Stomach smooth muscle (tissue), 2 donors: ENCODE results near the gene MSH5.

Experiments
- H3K27ac ChIP-seq: one replicate; pipeline ENCODE4 v1.7.0; 2013; ENCODE audit warnings: mild to moderate bottlenecking, low read length, inconsistent platforms
- H3K27me3 ChIP-seq, 2 donors: one replicate each; pipeline ENCODE4 v1.7.0; 2013; ENCODE audit warnings: low read length in 2 of 2; ENCODE audit not compliant: insufficient read depth in 2 of 2, control insufficient read depth in 1 of 2
- H3K36me3 ChIP-seq, 2 donors: one replicate each; pipeline ENCODE4 v1.7.0; 2013; ENCODE audit warnings: low read length in 2 of 2; ENCODE audit not compliant: control insufficient read depth in 2 of 2, insufficient read depth in 2 of 2
- H3K4me1 ChIP-seq: one replicate; pipeline ENCODE4 v1.7.0; 2013; ENCODE audit warnings: low read length; ENCODE audit not compliant: control insufficient read depth, insufficient read depth
- H3K4me3 ChIP-seq, 2 donors: one replicate each; pipeline ENCODE4 v1.7.0; 2013; ENCODE audit warnings: low read length in 2 of 2
- H3K9ac ChIP-seq, 2 donors: one replicate each; pipeline ENCODE4 v1.7.0; 2013; ENCODE audit warnings: low read length in 2 of 2, mild to moderate bottlenecking in 1 of 2
- H3K9me3 ChIP-seq, 2 donors: one replicate each; pipeline ENCODE4 v1.7.0; 2013; ENCODE audit warnings: low read length in 2 of 2; ENCODE audit not compliant: control insufficient read depth in 2 of 2
- donor health status: healthy.
- donor health status: Pancreatic carcinoma.

MSH5 gene

DNA sequence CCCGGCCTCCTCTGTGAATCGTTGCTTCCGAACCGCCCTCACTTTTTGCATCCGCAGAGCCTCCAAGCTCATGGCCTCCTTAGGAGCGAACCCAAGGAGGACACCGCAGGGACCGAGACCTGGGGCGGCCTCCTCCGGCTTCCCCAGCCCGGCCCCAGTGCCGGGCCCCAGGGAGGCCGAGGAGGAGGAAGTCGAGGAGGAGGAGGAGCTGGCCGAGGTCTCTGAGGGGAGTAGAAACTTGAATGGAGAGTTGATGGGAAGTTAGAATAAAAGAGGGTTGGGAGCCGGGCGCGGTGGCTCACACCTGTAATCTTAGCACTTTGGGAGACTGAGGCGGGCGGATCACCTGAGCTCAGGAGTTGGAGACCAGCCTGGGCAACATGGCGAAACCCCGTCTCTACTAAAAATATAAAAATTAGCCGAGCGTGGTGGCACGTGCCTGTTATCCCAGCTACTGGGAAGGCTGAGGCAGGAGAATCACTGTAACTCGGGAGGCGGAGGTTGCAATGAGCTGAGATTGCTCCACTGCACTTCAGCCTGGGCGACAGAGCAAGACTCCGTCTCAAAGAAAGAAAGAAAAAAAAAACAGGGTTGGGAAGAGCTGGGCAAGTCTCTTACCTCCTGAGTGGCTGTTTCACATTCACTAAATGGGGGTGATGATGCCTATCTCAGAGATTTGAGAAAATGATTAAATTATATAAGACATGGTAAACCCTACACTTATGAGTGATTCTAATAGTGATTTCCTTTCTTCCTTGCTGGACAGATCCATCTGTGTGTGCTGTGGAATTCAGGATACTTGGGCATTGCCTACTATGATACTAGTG is 805 bp downstream of the MSH5 start:
- H3K4me3 ChIP-seq, result peak overlapping the region; percentile 86 to 93
- H3K9me3 ChIP-seq, result no peaks in the 10 kb centered on the region
- H3K27me3 ChIP-seq, result no peaks in the 10 kb centered on the region
- H3K27ac ChIP-seq, result no peak overlapping the region
- H3K9ac ChIP-seq, result peak overlapping the region; percentile 68 to 72
- H3K4me1 ChIP-seq, result peaks cover 32% of the 10 kb centered on the region
- no peaks in the 10 kb centered on the region for H3K36me3 ChIP-seq

DNA sequence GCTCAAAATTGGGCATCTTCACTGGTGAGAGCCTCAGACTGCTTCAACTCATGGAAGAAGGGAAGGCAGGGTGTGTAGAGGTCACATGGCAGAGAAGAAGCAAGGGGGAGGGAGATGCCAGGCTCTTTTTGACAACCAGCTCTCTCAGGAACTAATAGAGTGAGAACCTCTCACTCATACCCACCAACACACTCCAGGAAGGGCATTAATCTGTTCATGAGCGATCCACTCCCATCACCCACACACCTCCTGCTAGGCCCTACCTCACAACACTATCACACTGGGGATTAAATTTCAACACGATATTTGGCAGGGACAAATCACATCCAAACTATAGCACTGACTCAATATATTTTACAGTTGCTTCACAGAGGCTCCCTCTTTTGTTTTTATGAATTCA is 2.0 kb downstream of the MSH5 start:
- no peak overlapping the region for H3K27ac ChIP-seq
- no peaks in the 10 kb centered on the region for H3K9me3 ChIP-seq
- H3K36me3 ChIP-seq, result no peaks in the 10 kb centered on the region
- H3K9ac ChIP-seq, result no peak overlapping the region
- H3K4me3 ChIP-seq, result no peak overlapping the region
- H3K27me3 ChIP-seq, result no peaks in the 10 kb centered on the region
- H3K4me1 ChIP-seq, result peaks cover 24% of the 10 kb centered on the region

DNA sequence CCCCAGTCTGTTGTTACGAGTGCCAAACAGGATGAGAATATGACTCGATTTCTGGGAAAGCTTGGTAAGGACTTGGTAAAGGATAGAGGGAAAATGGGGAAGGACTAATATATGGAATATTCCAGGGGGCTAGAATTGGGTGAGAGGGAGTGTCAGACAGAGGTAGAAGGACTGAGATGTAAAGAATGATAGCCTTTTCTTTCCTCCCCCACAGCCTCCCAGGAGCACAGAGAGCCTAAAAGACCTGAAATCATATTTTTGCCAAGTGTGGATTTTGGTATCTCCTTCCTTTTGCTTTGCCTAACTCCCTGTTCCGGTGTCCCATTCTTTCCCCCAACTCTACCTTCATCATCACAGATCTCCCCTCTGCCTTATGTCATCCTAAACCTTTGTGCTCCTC is 3.1 kb downstream of the MSH5 start:
- no peaks in the 10 kb centered on the region for H3K9me3 ChIP-seq
- H3K9ac ChIP-seq, result no peak overlapping the region
- peaks cover 23% of the 10 kb centered on the region for H3K4me1 ChIP-seq
- no peak overlapping the region for H3K27ac ChIP-seq
- no peaks in the 10 kb centered on the region for H3K27me3 ChIP-seq
- H3K4me3 ChIP-seq, result no peak overlapping the region
- peaks cover 0 to 3% of the 10 kb centered on the region in 2 donors for H3K36me3 ChIP-seq

DNA sequence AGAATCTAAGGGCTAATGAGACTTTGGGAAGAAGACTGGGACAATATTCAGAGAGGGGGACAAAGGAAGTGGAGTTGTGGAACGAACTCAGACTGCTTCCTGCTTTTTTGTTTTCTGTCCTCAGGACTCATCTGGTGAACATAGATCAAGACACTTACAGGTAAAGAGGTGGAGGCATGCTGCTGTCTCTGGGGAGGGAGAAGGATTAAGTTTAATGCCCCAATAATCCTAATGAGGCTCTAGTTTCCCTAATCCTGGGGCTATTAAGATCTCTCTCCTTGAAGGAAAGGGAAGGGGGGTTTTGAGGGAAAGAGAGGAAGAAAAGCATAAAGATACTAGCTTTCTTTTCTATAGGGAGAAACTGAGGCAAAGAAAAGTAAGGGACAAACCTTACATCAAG is 4.6 kb downstream of the MSH5 start:
- no peaks in the 10 kb centered on the region for H3K9me3 ChIP-seq
- no peak overlapping the region for H3K9ac ChIP-seq
- H3K27me3 ChIP-seq, result no peaks in the 10 kb centered on the region
- peaks cover 0 to 3% of the 10 kb centered on the region in 2 donors for H3K36me3 ChIP-seq
- no peak overlapping the region for H3K27ac ChIP-seq
- no peak overlapping the region for H3K4me3 ChIP-seq
- H3K4me1 ChIP-seq, result peaks cover 14% of the 10 kb centered on the region

DNA sequence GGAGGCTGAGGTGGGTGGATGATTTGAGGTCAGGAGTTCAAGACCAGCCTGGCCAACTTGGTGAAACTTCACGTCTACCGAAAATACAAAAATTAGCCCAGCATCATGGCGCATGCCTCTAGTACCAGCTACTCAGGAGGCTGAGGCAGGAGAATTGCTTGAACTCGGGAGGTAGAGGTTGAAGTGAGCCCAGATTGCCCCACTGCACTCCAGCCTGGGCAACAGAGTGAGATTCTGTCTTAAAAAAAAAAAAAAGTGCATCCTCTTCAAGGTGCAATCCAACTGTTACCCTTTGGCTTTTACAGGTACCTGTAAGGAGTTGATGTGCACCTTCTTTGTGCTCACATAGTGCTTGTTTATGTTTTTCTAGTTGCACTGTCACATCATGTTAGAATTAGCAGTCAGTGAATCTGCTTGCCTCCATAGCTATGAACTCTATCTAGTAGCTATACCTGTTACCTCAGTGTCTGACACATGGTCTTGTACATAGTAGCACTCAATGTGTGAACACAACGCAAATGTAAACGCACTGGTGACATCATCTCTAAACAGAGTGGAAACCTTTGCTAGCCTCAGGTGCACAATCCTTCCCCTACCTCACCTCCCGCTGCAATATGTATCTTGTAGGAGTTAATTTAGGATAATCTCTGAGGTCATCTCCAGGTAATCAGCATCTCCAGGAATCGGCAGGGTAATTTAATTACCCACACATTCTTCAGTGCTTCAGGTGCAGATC is 9.7 kb downstream of the MSH5 start:
- no peak overlapping the region for H3K9ac ChIP-seq
- no peak overlapping the region for H3K27ac ChIP-seq
- peaks cover 0 to 3% of the 10 kb centered on the region in 2 donors for H3K36me3 ChIP-seq
- H3K9me3 ChIP-seq, result no peaks in the 10 kb centered on the region
- no peak overlapping the region for H3K4me3 ChIP-seq
- peaks cover 4% of the 10 kb centered on the region for H3K4me1 ChIP-seq
- H3K27me3 ChIP-seq, result no peaks in the 10 kb centered on the region

DNA sequence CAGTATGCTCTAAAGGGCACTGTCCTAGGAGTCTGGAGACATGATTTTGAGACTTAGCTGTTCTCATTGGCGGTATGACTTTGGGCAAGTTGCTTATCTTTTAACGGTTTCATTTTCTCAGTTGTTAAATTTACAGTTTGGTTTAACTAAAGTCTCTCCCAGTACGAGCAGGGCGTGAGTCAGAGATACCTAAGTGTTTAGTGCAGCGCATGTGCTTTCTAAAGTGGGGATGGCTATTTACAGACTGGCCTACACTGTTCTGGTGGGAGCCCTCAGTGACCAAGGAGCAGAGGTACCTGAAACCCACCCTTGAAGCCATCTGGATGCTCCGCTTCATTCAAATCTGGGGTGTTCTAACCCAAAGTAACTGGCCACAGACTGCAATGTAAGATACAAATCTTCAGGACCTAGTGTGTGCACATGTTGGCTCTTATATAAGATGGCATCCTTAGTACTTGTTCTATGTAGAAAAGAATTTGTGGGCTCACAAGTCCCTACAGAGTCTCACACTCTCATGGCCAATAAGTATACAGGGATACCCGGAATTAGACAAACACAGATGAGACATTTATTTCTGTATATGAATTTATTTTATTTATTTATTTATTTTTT is 10.7 kb downstream of the MSH5 start:
- Histone ChIP-seq H3K27me3 (no peaks in the 10 kb centered on the region), H3K27ac (no peak overlapping the region), H3K36me3 (peaks cover 0 to 3% of the 10 kb centered on the region in 2 donors), H3K9ac (no peak overlapping the region), H3K4me1 (peaks cover 4% of the 10 kb centered on the region), H3K4me3 (no peak overlapping the region), H3K9me3 (no peaks in the 10 kb centered on the region)

DNA sequence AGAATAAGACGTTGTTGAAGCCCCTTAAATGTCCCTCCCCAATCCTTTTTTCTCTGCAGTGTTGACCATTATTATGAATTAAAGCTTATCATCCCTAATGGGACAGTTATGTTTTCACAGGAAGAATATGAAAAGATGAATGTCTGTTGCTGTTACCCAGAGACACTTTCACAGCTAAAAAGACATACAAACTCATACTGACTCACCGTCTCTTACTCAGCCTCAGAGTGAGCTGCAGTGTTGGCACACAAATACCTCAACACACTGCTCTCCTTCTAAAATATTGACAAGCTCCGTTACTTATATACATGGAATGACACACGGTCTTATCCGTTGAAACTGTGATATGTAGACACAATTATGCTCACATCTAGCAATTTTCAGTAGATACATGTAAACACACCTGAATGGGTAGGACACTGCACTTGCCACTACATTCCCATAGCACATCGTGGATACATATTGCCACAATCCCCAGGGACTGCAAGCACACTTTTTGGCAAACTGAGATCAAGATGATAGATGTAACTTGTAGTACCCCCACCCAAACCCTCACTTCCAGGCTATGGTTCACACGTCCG is 13.0 kb downstream of the MSH5 start:
- H3K4me1 ChIP-seq, result no peaks in the 10 kb centered on the region
- H3K27me3 ChIP-seq, result no peaks in the 10 kb centered on the region
- H3K4me3 ChIP-seq, result no peak overlapping the region
- H3K27ac ChIP-seq, result no peak overlapping the region
- no peak overlapping the region for H3K9ac ChIP-seq
- H3K9me3 ChIP-seq, result no peaks in the 10 kb centered on the region
- H3K36me3 ChIP-seq, result no peaks in the 10 kb centered on the region

DNA sequence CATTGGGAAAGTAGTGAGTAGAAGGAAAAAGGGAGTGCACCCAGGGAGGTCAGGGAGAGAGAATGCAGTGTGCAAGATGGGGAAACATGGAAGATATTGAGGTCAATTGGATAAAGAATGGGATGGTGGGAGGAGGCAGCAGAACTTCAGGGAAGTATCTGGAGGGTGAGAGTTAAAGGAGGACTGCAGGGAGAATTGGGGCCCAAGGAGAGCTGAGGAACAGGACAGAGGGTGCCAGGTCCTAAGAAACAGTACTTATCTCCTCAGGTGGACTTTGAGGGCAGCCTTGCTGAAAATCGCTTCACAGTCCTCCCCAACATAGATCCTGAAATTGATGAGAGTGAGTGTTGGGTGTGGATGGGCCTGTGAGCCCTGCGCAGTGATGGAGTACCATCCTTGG is 18.5 kb downstream of the MSH5 start:
- Histone ChIP-seq H3K9ac (no peak overlapping the region), H3K36me3 (peaks cover 0 to 4% of the 10 kb centered on the region in 2 donors), H3K9me3 (no peaks in the 10 kb centered on the region), H3K27ac (no peak overlapping the region), H3K27me3 (no peaks in the 10 kb centered on the region), H3K4me1 (no peaks in the 10 kb centered on the region), H3K4me3 (no peak overlapping the region)

DNA sequence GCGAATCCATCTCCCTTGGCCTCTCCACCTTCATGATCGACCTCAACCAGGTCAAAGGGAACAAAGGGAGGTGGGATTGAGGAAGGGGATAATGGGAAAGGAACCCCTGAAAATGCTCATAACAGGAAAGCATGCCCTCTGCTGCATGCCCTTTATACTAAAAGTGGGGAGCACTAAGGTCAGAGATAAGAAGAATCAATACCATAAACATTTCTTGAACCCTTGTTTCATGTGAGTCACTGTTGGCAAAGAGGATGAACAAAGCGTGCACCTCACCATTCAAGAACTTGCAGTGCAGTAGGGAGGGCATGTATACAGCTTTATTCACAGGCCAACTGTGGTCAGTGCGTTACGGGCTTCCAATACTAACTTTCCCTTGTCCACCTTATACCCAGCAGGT is 21.0 kb downstream of the MSH5 start:
- peaks cover 0 to 4% of the 10 kb centered on the region in 2 donors for H3K36me3 ChIP-seq
- H3K4me3 ChIP-seq, result no peak overlapping the region
- no peaks in the 10 kb centered on the region for H3K4me1 ChIP-seq
- H3K9ac ChIP-seq, result no peak overlapping the region
- peaks cover 0 to under 1% of the 10 kb centered on the region in 2 donors for H3K27me3 ChIP-seq
- no peaks in the 10 kb centered on the region for H3K9me3 ChIP-seq
- H3K27ac ChIP-seq, result no peak overlapping the region

DNA sequence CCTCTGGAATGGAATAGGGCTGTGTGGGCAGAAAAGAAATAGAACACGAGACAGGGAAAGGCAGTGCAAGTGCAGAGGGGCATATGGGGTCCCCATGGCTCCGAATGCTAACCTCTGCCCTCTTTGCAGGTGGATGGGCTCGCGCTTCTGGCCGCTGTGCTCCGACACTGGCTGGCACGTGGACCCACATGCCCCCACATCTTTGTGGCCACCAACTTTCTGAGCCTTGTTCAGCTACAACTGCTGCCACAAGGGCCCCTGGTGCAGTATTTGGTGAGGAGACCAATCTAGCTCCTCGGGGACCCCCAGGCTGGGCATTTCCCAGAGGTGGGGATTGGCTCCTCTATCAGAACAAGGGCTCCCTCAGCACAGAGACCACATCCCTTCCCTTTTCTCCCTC is 21.5 kb downstream of the MSH5 start:
- Histone ChIP-seq H3K9ac (no peak overlapping the region), H3K36me3 (peaks cover 0 to 4% of the 10 kb centered on the region in 2 donors), H3K4me1 (peaks cover 4% of the 10 kb centered on the region), H3K4me3 (no peak overlapping the region), H3K27me3 (peaks cover 0 to 5% of the 10 kb centered on the region in 2 donors), H3K9me3 (no peaks in the 10 kb centered on the region), H3K27ac (no peak overlapping the region)
